ENCODE measurements around the gene SAMD1.

Gene SAMD1

DNA sequence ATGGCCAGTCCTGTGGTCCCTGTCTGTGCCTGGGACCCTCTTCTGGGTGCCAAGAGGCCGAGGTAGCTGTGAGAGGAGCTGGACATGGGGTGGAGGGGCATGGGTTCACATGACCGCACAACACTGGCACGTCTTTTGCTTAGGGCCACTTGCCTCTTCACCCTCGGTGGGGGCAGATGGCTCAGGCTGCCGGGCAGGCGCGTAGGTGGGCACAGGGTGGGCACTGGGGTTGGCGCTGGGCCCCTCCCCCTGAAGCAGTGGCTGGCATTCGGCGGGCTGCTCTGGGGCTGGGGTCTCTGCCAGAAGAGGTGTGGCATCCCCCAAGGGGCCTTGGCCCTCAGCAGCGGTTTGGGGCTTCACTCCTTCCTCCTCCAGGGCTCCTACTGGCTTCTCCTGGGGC lies 37.1 kb downstream of the SAMD1 start:
- DNase-seq: no peak
- no peaks in the 10 kb centered on the region for H3K79me2 ChIP-seq (ENCODE audit: low read length)
- H3K27me3 ChIP-seq (replicated peaks; ENCODE audit: insufficient read depth, low read length): peaks cover 17% of the 10 kb centered on the region

DNA sequence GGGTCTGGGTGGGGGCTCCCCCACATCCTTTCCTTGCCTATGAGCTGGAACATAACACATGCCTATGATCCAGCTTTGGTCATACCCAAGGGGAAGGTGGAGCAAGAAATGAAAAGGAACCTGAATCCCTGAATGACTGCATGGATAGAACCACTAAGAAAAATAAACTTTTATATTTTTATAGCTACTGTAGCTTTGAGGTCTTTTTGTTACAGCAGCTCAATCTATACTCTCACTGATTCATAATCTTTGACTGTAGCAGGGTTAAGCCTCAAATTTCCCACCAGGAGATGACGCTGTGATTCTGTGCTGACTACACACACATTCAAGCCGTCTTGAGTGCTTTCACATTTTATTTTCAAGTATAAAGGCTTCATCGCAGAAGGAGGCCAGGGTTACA lies 37.5 kb downstream of the SAMD1 start:
- Histone ChIP-seq H3K4me1 (ENCODE audit: low read length) (no peaks in the 10 kb centered on the region), H3K27me3 (replicated peaks; ENCODE audit: insufficient read depth, low read length) (peaks cover 12% of the 10 kb centered on the region), H3K9me2 (replicated peaks; ENCODE audit: insufficient read depth, low read length) (no peaks in the 10 kb centered on the region), H3K4me2 (ENCODE audit: low read depth, low read length) (no peak overlapping the region), H3K4me3 (ENCODE audit: low read length) (no peak overlapping the region), H2AFZ (ENCODE audit: low read length) (no peak overlapping the region), H3K9me3 (replicated peaks; ENCODE audit: insufficient read depth, low read length) (no peaks in the 10 kb centered on the region), H3K9ac (ENCODE audit: low read length) (no peak overlapping the region), H4K20me1 (ENCODE audit: insufficient read depth, low read length) (no peaks in the 10 kb centered on the region), H3K27ac (ENCODE audit: low read length) (no peak overlapping the region), H3K79me2 (ENCODE audit: low read length) (no peaks in the 10 kb centered on the region), H3K36me3 (replicated peaks; ENCODE audit: insufficient read depth, low read length) (no peaks in the 10 kb centered on the region), H3F3A (ENCODE audit: insufficient read depth, low read length) (no peaks in the 10 kb centered on the region)
- TF ChIP-seq, protein P1, sequence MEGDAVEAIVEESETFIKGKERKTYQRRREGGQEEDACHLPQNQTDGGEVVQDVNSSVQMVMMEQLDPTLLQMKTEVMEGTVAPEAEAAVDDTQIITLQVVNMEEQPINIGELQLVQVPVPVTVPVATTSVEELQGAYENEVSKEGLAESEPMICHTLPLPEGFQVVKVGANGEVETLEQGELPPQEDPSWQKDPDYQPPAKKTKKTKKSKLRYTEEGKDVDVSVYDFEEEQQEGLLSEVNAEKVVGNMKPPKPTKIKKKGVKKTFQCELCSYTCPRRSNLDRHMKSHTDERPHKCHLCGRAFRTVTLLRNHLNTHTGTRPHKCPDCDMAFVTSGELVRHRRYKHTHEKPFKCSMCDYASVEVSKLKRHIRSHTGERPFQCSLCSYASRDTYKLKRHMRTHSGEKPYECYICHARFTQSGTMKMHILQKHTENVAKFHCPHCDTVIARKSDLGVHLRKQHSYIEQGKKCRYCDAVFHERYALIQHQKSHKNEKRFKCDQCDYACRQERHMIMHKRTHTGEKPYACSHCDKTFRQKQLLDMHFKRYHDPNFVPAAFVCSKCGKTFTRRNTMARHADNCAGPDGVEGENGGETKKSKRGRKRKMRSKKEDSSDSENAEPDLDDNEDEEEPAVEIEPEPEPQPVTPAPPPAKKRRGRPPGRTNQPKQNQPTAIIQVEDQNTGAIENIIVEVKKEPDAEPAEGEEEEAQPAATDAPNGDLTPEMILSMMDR (IDR thresholded peaks at IDR 0.05; ENCODE audit: low read length): no peak
- no peak for TF ChIP-seq EZH2phosphoT487 (IDR thresholded peaks at IDR 0.05; ENCODE audit: low read length)
- TF ChIP-seq EZH2 (optimal IDR thresholded peaks at IDR 0.05; ENCODE audit: low read depth, low read length): no peak
- DNase-seq: no peak

More for the DNA sequence above, 37.1 kb downstream of the SAMD1 start:
- Histone ChIP-seq H3K9me2 (replicated peaks; ENCODE audit: insufficient read depth, low read length) (no peaks in the 10 kb centered on the region), H3K4me3 (ENCODE audit: low read length) (no peak overlapping the region), H4K20me1 (ENCODE audit: insufficient read depth, low read length) (no peaks in the 10 kb centered on the region), H3K36me3 (replicated peaks; ENCODE audit: insufficient read depth, low read length) (no peaks in the 10 kb centered on the region), H3F3A (ENCODE audit: insufficient read depth, low read length) (no peaks in the 10 kb centered on the region), H3K27ac (ENCODE audit: low read length) (no peak overlapping the region), H3K9me3 (replicated peaks; ENCODE audit: insufficient read depth, low read length) (no peaks in the 10 kb centered on the region), H3K4me2 (ENCODE audit: low read depth, low read length) (no peak overlapping the region), H3K9ac (ENCODE audit: low read length) (no peak overlapping the region), H3K4me1 (ENCODE audit: low read length) (no peaks in the 10 kb centered on the region), H2AFZ (ENCODE audit: low read length) (no peak overlapping the region)
- no peak for TF ChIP-seq EZH2phosphoT487 (IDR thresholded peaks at IDR 0.05; ENCODE audit: low read length)
- TF ChIP-seq, protein P1 (IDR thresholded peaks at IDR 0.05; ENCODE audit: low read length): no peak

DNA sequence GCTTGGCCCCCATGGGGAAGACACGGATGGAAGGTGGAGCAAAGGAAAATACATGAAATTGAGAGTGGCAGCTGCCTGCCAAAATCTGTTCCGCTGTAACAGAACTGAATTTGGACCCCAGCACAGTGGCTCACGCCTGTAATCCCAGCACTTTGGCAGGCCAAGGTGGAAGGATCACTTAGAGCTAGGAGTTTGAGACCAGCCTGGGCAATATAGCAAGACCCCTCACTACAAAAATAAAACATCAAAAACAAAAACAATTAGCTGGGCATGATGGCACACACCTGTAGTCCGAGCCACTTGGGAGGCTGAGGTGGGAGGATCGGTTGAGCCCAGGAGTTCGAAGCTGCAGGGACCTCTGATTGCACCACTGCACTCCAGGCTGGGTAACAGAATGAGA lies 38.1 kb downstream of the SAMD1 start:
- no peak overlapping the region for H3K27ac ChIP-seq (ENCODE audit: low read length)
- H3K27me3 ChIP-seq (replicated peaks; ENCODE audit: insufficient read depth, low read length): peaks cover 8% of the 10 kb centered on the region; the same call in 1 of the 2 replicates
- H3K9ac ChIP-seq (ENCODE audit: low read length): no peak overlapping the region
- H3K4me1 ChIP-seq (ENCODE audit: low read length): no peaks in the 10 kb centered on the region
- no peaks in the 10 kb centered on the region for H4K20me1 ChIP-seq (ENCODE audit: insufficient read depth, low read length)
- no peaks in the 10 kb centered on the region for H3K36me3 ChIP-seq (replicated peaks; ENCODE audit: insufficient read depth, low read length)
- TF ChIP-seq EZH2 (optimal IDR thresholded peaks at IDR 0.05; ENCODE audit: low read depth, low read length) (no peak), EZH2phosphoT487 (IDR thresholded peaks at IDR 0.05; ENCODE audit: low read length) (no peak)
- TF ChIP-seq, protein P1 (IDR thresholded peaks at IDR 0.05; ENCODE audit: low read length): no peak
- H3K4me3 ChIP-seq (ENCODE audit: low read length): no peak overlapping the region
- H3K9me3 ChIP-seq (replicated peaks; ENCODE audit: insufficient read depth, low read length): no peaks in the 10 kb centered on the region
- H3F3A ChIP-seq (ENCODE audit: insufficient read depth, low read length): no peaks in the 10 kb centered on the region
- H3K79me2 ChIP-seq (ENCODE audit: low read length): no peaks in the 10 kb centered on the region
- no peak overlapping the region for H2AFZ ChIP-seq (ENCODE audit: low read length)
- no peak for DNase-seq
- H3K9me2 ChIP-seq (replicated peaks; ENCODE audit: insufficient read depth, low read length): no peaks in the 10 kb centered on the region
- H3K4me2 ChIP-seq (ENCODE audit: low read depth, low read length): no peak overlapping the region

Measured in MM.1S (cell line).